Testis (tissue), 2 donors: ENCODE measurements around the gene TRIO.

ENCODE experiments used
- POLR2A ChIP-seq: fragments of 450-650 bp; IDR thresholded peaks from one replicate; pipeline ENCODE4 v1.6.1; 2017; ENCODE audit warnings: antibody characterized with exemption, mild to moderate bottlenecking, moderate library complexity
- TF ChIP-seq, protein P1 (sequence below), 3 experiments: fragments of 450-650 bp in 2 of 3; fragments of 200-600 bp in 1 of 3; sonication (generic) in 1 of 3; IDR thresholded peaks; one replicate each; pipeline ENCODE4 v1.5.1; 2016 to 2019; ENCODE audit warnings: antibody characterized with exemption in 3 of 3, mild to moderate bottlenecking in 2 of 3, moderate library complexity in 1 of 3

GRCh38 chr5:14469551-14470377, 326.6 kb downstream of the TRIO start:
- TF ChIP-seq, protein P1, sequence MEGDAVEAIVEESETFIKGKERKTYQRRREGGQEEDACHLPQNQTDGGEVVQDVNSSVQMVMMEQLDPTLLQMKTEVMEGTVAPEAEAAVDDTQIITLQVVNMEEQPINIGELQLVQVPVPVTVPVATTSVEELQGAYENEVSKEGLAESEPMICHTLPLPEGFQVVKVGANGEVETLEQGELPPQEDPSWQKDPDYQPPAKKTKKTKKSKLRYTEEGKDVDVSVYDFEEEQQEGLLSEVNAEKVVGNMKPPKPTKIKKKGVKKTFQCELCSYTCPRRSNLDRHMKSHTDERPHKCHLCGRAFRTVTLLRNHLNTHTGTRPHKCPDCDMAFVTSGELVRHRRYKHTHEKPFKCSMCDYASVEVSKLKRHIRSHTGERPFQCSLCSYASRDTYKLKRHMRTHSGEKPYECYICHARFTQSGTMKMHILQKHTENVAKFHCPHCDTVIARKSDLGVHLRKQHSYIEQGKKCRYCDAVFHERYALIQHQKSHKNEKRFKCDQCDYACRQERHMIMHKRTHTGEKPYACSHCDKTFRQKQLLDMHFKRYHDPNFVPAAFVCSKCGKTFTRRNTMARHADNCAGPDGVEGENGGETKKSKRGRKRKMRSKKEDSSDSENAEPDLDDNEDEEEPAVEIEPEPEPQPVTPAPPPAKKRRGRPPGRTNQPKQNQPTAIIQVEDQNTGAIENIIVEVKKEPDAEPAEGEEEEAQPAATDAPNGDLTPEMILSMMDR (IDR thresholded peaks at IDR 0.05) = no peak
- no peak for TF ChIP-seq POLR2A
